Uterus (tissue), 4 donors: Measurements from ENCODE around the gene SREK1. TPM values are rescaled to one million over a fixed set of nuclear protein-coding genes. Genes with fewer than 3 reads are reported as not detected.

Experiments
- DNase-seq, 2 donors: peaks; one replicate each; pipeline ENCODE4 v3.0.0-alpha.2; 2019 to 2020
- H3K27ac ChIP-seq, 2 donors: fragments of 200-600 bp; sonication (generic); 1 replicate in 1 of 2; 2 replicates in 1 of 2; pipeline ENCODE4 v1.5.1; 2016 to 2018
- H3K27me3 ChIP-seq, 2 donors: fragments of 200-600 bp; sonication (generic); one replicate each; pipeline ENCODE4 v1.5.1; 2018 to 2019; ENCODE audit warnings: control low read depth in 1 of 2
- H3K36me3 ChIP-seq, 2 donors: fragments of 200-600 bp; sonication (generic); one replicate each; pipeline ENCODE4 v1.5.1; 2019; ENCODE audit warnings: control low read depth in 1 of 2
- H3K4me1 ChIP-seq, 2 donors: fragments of 200-600 bp; sonication (generic); one replicate each; pipeline ENCODE4 v1.5.1; 2018 to 2019; ENCODE audit warnings: control low read depth in 1 of 2
- H3K4me3 ChIP-seq, 2 donors: fragments of 200-600 bp; sonication (generic); 1 replicate in 1 of 2; 2 replicates in 1 of 2; pipeline ENCODE4 v1.5.1; 2018 to 2019; ENCODE audit warnings: mild to moderate bottlenecking in 1 of 2
- H3K9me3 ChIP-seq, 2 donors: fragments of 200-600 bp; sonication (generic); one replicate each; pipeline ENCODE4 v1.5.1; 2019; ENCODE audit warnings: control low read depth in 1 of 2
- CTCF ChIP-seq, 4 experiments: fragments of 200-600 bp in 2 of 4; fragments of 450-650 bp in 2 of 4; sonication (generic) in 2 of 4; IDR thresholded peaks; one replicate each; pipeline ENCODE4 v1.5.1; 2016 to 2019; ENCODE audit warnings: antibody characterized with exemption in 4 of 4, mild to moderate bottlenecking in 2 of 4, moderate library complexity in 1 of 4
- POLR2A ChIP-seq, 2 donors: fragments of 450-650 bp; IDR thresholded peaks; one replicate each; pipeline ENCODE4 v1.6.1; 2016; ENCODE audit warnings: antibody characterized with exemption in 2 of 2, mild to moderate bottlenecking in 1 of 2, moderate library complexity in 1 of 2
- intact Hi-C: fragments of 100-400 bp; cut with DNase I; formaldehyde crosslinking; loops from one replicate; pipeline ENCODE4 v1.15.1; 2023; ENCODE audit warnings: low total_unique reads
- total RNA-seq, 4 donors: library from RNA; depleted of rRNA in 3 of 4; stranded (reverse); fragments of >200 nt in 3 of 4; gene quantifications; one replicate each; pipeline versions ENCODE4 v1.1.0 to v1.2.4, GENCODE V29; 2014 to 2023
- donor health status: DM: yes; HTN: yes; CAD: no.

The SREK1 gene
- total RNA-seq, 4 donors from 2014 or later: 37.7 to 226 (median 96.5) TPM

- DNase-seq: peak in 1 of 2 donors; percentile 24
- Histone ChIP-seq H3K4me3 (no peak overlapping the region), H3K4me1 (peaks cover 0 to 2% of the 10 kb centered on the region in 2 donors), H3K27me3 (no peaks in the 10 kb centered on the region), H3K27ac (no peak overlapping the region), H3K36me3 (no peaks in the 10 kb centered on the region), H3K9me3 (no peaks in the 10 kb centered on the region)
- intact Hi-C loops: no loop called here
- TF ChIP-seq POLR2A (IDR thresholded peaks at IDR 0.05): no peak
- no peak for TF ChIP-seq CTCF (IDR thresholded peaks at IDR 0.05)
Measured at GRCh38 chr5:66203531-66203930, 59.4 kb downstream of the SREK1 start.

- TF ChIP-seq POLR2A (IDR thresholded peaks at IDR 0.05): no peak
- TF ChIP-seq CTCF (IDR thresholded peaks at IDR 0.05): no peak
- Histone ChIP-seq H3K4me3 (no peak overlapping the region), H3K27me3 (no peaks in the 10 kb centered on the region), H3K27ac (peak overlapping the region in 1 of 2 donors; percentile 78), H3K9me3 (no peaks in the 10 kb centered on the region), H3K36me3 (no peaks in the 10 kb centered on the region), H3K4me1 (peaks cover 0 to 9% of the 10 kb centered on the region in 2 donors)
- intact Hi-C loops: no loop called here
- DNase-seq: no peak
Measured at GRCh38 chr5:66206465-66206864, 62.4 kb downstream of the SREK1 start.

- peak; percentile 69 to 85 for DNase-seq
- Histone ChIP-seq H3K27me3 (no peaks in the 10 kb centered on the region), H3K4me1 (peaks cover 0 to 9% of the 10 kb centered on the region in 2 donors), H3K4me3 (no peak overlapping the region), H3K36me3 (no peaks in the 10 kb centered on the region), H3K9me3 (no peaks in the 10 kb centered on the region), H3K27ac (peak overlapping the region; percentile 78 to 80)
- intact Hi-C loops: no loop called here
- no peak for TF ChIP-seq CTCF (IDR thresholded peaks at IDR 0.05)
- TF ChIP-seq POLR2A (IDR thresholded peaks at IDR 0.05): no peak
Measured at GRCh38 chr5:66207800-66208561, 63.9 kb downstream of the SREK1 start.

DNA sequence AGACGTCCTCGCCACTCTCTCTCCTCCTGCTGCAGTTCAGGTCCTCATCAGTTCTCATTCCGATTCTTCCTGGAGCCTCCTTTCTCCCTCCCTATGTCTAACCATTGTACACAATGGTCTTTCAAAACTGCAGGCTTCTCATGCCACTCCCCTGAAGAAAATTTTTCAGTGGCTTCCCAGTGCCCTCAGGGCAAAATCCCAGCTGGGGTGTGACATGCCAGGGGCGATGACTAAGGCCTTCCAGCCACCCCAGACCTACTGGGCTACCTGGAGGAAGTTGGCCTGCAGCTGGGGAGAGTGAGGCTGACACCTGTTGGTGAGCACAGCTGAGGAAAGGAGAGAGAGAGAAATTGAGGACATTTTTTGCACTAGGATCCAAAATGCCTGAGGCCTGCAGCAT lies 65.2 kb downstream of the SREK1 start:
- Histone ChIP-seq H3K27ac (peak overlapping the region; percentile 78 to 80), H3K9me3 (no peaks in the 10 kb centered on the region), H3K27me3 (no peaks in the 10 kb centered on the region), H3K4me1 (peaks cover 0 to 9% of the 10 kb centered on the region in 2 donors), H3K36me3 (no peaks in the 10 kb centered on the region), H3K4me3 (no peak overlapping the region)
- intact Hi-C loops: no loop called here
- no peak for TF ChIP-seq CTCF (IDR thresholded peaks at IDR 0.05)
- TF ChIP-seq POLR2A (IDR thresholded peaks at IDR 0.05): no peak
- no peak for DNase-seq

- no peaks in the 10 kb centered on the region for H3K36me3 ChIP-seq
- H3K4me1 ChIP-seq: peaks cover 0 to 9% of the 10 kb centered on the region in 2 donors
- DNase-seq: no peak
- no peaks in the 10 kb centered on the region for H3K27me3 ChIP-seq
- TF ChIP-seq CTCF (IDR thresholded peaks at IDR 0.05) (no peak), POLR2A (IDR thresholded peaks at IDR 0.05) (no peak)
- H3K27ac ChIP-seq: peak overlapping the region; percentile 78 to 80
- no peak overlapping the region for H3K4me3 ChIP-seq
- intact Hi-C loops: no loop called here
- no peaks in the 10 kb centered on the region for H3K9me3 ChIP-seq
Measured at GRCh38 chr5:66209794-66210193, 65.7 kb downstream of the SREK1 start.
